Stimulated activated effector memory CD8-positive, alpha-beta T cell treated with anti-CD3 and anti-CD28 coated beads, Interleukin-12 subunit alpha, Interleukin-12 subunit beta, amount 100 ng/mL, for 72 hours (primary cell): ENCODE data around the gene CDH15.

ENCODE experiments used
- ATAC-seq: fragments of 150-1000 bp; cut with Tn5 transposase; 2 replicates; pipeline ENCODE4 v1.10.0; 2021
- DNase-seq, 2 donors: peaks; one replicate each; pipeline ENCODE4 v3.0.0; 2021 to 2022; ENCODE audit warnings: low spot score in 2 of 2
- H3K27ac Mint-ChIP-seq: one replicate; pipeline ENCODE4 v1.8.0; 2022; ENCODE audit warnings: mild to moderate bottlenecking, mixed read lengths
- H3K36me3 Mint-ChIP-seq: one replicate; pipeline ENCODE4 v1.8.0; 2022; ENCODE audit warnings: mild to moderate bottlenecking, mixed read lengths
- H3K4me1 Mint-ChIP-seq: one replicate; pipeline ENCODE4 v1.8.0; 2022; ENCODE audit warnings: mixed read lengths
- H3K4me3 Mint-ChIP-seq: one replicate; pipeline ENCODE4 v1.8.0; 2022; ENCODE audit warnings: mild to moderate bottlenecking, mixed read lengths
- H3K9me3 Mint-ChIP-seq: one replicate; pipeline ENCODE4 v1.8.0; 2022; ENCODE audit warnings: mixed read lengths

Gene CDH15

DNA sequence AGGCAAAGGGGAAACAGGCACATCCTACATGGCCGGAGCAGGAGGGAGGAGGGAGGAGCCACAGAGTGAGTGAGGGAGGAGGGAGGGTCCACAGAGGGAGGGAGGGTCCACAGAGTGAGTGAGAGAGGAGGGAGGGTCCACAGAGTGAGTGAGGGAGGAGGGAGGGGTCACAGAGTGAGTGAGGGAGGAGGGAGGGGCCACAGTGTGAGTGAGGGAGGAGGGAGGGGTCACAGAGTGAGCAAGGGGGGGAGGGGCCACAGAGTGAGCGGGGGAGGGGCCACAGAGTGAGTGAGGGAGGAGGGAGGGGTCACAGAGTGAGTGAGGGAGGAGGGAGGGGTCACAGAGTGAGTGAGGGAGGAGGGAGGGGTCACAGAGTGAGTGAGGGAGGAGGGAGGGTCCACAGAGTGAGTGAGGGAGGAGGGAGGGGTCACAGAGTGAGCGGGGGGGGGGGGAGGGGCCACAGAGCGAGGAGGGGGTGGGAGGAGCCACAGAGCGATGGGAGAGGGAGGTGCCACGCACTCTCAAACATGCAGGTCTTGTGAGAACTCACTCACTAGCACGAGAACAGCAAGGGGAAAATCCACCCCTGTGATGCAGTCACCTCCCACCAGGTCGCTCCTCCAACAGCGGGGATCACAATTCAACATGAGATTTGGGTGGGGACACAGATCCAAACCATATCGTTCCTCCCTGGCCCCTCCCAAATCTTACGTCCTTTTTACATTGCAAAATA is 24.3 kb upstream of the CDH15 start:
- H3K4me1 Mint-ChIP-seq: peaks cover 5% of the 10 kb centered on the region
- DNase-seq (no peak), ATAC-seq (no peak)
- peaks cover 44% of the 10 kb centered on the region for H3K36me3 Mint-ChIP-seq
- peak overlapping the region; percentile 80 for H3K27ac Mint-ChIP-seq
- H3K9me3 Mint-ChIP-seq: no peaks in the 10 kb centered on the region
- no peak overlapping the region for H3K4me3 Mint-ChIP-seq

GRCh38 chr16:89149386-89149785 is 22.2 kb upstream of the CDH15 start:
- no peak overlapping the region for H3K4me3 Mint-ChIP-seq
- no peak for ATAC-seq
- no peaks in the 10 kb centered on the region for H3K9me3 Mint-ChIP-seq
- H3K27ac Mint-ChIP-seq: peak overlapping the region; percentile 71
- no peaks in the 10 kb centered on the region for H3K4me1 Mint-ChIP-seq
- H3K36me3 Mint-ChIP-seq: peaks cover 44% of the 10 kb centered on the region
- DNase-seq: no peak

DNA sequence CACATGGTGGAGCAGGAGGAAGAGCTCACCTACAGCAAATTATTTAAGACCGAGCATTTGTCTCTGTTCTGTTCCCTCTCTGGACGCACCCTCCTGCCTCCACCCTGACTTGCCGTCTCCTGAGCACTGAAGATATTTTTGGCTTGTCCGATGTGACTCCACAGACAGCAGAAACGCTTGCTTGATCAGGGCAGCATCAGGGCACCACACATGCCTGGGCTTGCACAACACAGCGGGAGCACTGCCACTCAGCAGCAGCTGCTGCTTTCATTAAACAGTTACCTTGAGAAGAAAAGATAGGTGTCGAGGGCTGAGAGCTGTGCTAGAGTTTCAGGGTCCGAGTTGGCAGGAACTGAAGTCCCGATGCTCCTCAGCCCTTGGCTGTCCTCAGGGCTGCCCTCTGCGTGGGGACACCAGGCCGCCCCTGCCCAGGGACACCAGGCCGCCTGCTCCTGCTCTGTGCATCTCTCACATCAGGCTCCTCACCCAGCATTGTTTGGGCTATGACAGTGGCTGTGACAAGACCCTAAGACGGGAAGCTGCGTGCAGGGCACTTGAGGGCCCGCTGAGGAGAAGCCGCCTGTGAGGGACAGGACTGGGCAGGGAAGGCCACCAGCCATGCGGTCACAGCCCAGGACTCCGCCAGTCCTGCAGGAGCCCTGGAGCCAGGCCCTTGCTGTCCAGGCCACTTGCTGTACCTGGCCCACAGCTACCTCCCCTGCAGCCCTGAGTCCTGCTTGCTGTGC is 21.3 kb upstream of the CDH15 start:
- peaks cover 50% of the 10 kb centered on the region for H3K36me3 Mint-ChIP-seq

DNA sequence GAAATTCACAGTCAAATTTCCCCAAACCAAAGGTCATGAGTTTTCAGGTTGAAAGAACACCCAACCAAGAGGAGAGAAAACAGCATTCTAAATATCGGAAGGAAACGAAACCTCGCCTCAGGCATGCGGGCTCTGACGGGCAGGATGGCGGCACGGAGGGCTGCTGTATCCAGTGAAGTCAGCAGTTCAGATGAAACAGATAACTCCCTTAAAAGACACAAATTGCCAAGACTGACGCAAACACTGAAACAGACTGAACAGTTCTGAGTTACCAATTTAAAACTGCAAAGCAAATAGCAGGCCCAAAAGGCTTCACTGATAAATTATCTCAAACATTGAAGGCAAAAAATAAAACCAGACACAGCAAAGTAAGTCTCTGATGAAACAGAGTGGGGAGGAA is 20.6 kb upstream of the CDH15 start:
- no peaks in the 10 kb centered on the region for H3K4me1 Mint-ChIP-seq
- ATAC-seq (no peak), DNase-seq (no peak)
- peaks cover 49% of the 10 kb centered on the region for H3K36me3 Mint-ChIP-seq
- H3K27ac Mint-ChIP-seq: peak overlapping the region; percentile 60
- no peak overlapping the region for H3K4me3 Mint-ChIP-seq
- no peaks in the 10 kb centered on the region for H3K9me3 Mint-ChIP-seq

More for the DNA sequence above, 21.3 kb upstream of the CDH15 start:
- DNase-seq: no peak
- no peak for ATAC-seq
- H3K4me3 Mint-ChIP-seq: no peak overlapping the region
- no peaks in the 10 kb centered on the region for H3K4me1 Mint-ChIP-seq
- no peaks in the 10 kb centered on the region for H3K9me3 Mint-ChIP-seq
- H3K27ac Mint-ChIP-seq: peak overlapping the region; percentile 71

- DNase-seq: no peak
- ATAC-seq: no peak
- Mint-ChIP-seq H3K4me1 (no peaks in the 10 kb centered on the region), H3K9me3 (no peaks in the 10 kb centered on the region), H3K36me3 (peaks cover 34% of the 10 kb centered on the region), H3K4me3 (no peak overlapping the region), H3K27ac (no peak overlapping the region)
These were observed 18.5 kb upstream of the CDH15 start for GRCh38 chr16:89152831-89153700.

DNA sequence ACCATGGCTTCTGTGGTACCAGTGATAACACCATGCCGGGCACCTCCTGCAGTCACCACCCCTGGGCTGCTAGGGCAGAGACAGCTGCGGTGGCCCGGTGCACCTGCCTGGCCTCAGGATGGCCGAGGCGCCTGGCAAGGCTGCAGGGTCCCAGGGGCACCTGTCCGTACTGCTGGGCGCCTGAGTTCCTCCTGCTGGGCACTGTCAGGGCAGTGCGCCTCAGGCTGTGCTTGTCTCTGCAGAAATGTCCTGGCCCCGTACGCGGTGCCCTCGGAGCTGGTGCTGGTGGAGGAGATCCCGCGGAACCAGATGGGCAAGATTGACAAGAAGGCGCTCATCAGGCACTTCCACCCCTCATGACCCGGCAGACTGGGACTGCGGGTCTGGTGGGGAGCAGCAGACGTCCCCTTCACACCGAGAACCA is 17.7 kb upstream of the CDH15 start:
- H3K4me3 Mint-ChIP-seq: no peak overlapping the region
- no peaks in the 10 kb centered on the region for H3K4me1 Mint-ChIP-seq
- no peaks in the 10 kb centered on the region for H3K9me3 Mint-ChIP-seq
- peak overlapping the region; percentile 32 for H3K27ac Mint-ChIP-seq
- peaks cover 30% of the 10 kb centered on the region for H3K36me3 Mint-ChIP-seq
- DNase-seq: no peak
- no peak for ATAC-seq

- no peaks in the 10 kb centered on the region for H3K4me1 Mint-ChIP-seq
- DNase-seq: no peak
- H3K9me3 Mint-ChIP-seq: no peaks in the 10 kb centered on the region
- peaks cover 26% of the 10 kb centered on the region for H3K36me3 Mint-ChIP-seq
- no peak overlapping the region for H3K4me3 Mint-ChIP-seq
- H3K27ac Mint-ChIP-seq: peak overlapping the region; percentile 32
- no peak for ATAC-seq
These were observed 17.0 kb upstream of the CDH15 start for GRCh38 chr16:89154390-89155183.

DNA sequence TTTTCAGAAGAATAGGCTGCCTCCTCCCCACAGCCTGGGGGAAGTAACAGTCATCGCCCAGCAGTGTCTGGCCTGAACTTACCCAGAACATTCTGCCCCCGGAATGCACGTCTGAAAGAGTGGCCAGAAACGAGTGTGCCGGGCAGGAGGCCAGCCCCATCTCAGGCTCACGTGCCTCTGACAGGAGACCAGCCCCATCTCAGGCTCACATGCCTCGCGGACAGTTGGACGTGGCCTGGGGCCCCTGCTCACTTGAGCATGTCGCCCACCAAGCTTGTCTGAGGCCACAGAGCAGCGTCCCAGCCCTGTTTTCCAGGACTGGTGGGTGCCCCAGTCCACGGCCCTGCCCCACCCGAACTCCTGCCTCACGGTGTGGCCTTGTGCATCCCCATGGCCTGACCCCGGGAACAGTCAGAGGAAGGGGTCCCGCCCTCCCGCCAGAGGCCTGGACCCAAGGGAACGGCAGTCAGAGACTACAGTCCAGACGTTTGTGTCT is 16.3 kb upstream of the CDH15 start:
- no peak overlapping the region for H3K4me3 Mint-ChIP-seq
- ATAC-seq (no peak), DNase-seq (no peak)
- H3K27ac Mint-ChIP-seq: peak overlapping the region; percentile 32
- H3K4me1 Mint-ChIP-seq: no peaks in the 10 kb centered on the region
- H3K9me3 Mint-ChIP-seq: no peaks in the 10 kb centered on the region
- peaks cover 20% of the 10 kb centered on the region for H3K36me3 Mint-ChIP-seq

GRCh38 chr16:89155851-89156739 is 15.5 kb upstream of the CDH15 start:
- DNase-seq (no peak), ATAC-seq (no peak)
- Mint-ChIP-seq H3K9me3 (no peaks in the 10 kb centered on the region), H3K4me3 (no peak overlapping the region), H3K27ac (peak overlapping the region; percentile 32), H3K36me3 (peaks cover 17% of the 10 kb centered on the region), H3K4me1 (no peaks in the 10 kb centered on the region)

DNA sequence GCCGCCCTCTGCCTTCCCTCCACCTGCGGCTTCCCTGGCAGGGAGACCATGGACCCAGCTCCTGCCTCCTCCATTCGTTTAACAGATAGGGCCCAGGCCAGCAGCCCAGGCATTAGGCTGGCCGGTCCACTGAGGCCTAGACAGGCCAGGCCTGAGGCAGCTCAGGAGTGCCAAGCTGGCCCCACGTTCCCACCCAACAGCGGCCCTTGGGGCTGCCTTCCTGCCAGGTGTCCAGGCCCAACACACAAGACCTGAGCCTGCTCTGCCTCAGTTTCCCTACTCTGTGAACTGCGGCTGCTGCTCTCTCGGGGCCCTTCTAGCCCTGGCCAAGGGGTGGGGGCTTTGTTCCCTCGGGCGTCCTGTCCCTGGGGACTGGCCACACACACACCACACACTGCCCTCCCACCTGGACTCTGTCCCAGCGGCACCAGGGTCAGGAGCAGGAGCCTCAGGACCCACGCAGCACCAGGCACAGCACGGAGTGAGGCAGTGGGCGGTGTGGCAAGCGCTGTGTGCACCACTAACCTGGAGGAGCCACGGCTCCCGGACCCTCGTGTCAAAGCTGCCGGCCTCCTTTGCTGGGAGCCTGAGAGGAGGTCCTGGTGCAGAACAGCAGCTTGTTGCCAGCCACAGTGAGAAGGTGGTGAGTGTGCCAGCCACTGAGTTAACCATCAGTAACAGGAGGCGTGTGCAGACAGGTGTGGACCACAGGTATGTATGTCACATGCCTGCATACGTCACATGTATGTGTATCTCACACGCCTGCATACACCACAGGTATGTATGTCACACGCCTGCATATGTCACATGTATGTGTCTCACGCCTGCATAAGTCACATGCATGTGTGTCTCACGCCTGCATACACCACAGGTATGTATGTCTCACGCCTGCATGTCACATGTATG is 14.6 kb upstream of the CDH15 start:
- no peaks in the 10 kb centered on the region for H3K9me3 Mint-ChIP-seq
- no peaks in the 10 kb centered on the region for H3K4me1 Mint-ChIP-seq
- DNase-seq (no peak), ATAC-seq (no peak)
- H3K36me3 Mint-ChIP-seq: peaks cover 8% of the 10 kb centered on the region
- no peak overlapping the region for H3K4me3 Mint-ChIP-seq
- H3K27ac Mint-ChIP-seq: no peak overlapping the region

DNA sequence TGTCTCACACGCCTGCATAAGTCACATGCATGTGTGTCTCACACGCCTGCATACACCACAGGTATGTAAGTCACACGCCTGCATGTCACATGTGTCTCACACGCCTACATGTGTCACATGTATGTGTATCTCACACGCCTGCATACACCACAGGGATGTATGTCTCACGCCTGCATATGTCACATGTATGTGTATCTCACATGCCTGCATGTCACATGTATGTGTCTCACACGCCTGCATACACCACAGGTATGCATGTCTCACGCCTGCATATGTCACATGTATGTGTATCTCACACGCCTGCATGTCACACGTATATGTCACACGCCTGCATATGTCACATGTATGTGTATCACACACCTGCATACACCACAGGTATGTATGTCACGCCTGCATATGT is 13.8 kb upstream of the CDH15 start:
- peaks cover 8% of the 10 kb centered on the region for H3K36me3 Mint-ChIP-seq
- H3K27ac Mint-ChIP-seq: no peak overlapping the region
- H3K9me3 Mint-ChIP-seq: no peaks in the 10 kb centered on the region
- no peak overlapping the region for H3K4me3 Mint-ChIP-seq
- ATAC-seq (no peak), DNase-seq (no peak)
- H3K4me1 Mint-ChIP-seq: no peaks in the 10 kb centered on the region

- no peak overlapping the region for H3K27ac Mint-ChIP-seq
- H3K4me3 Mint-ChIP-seq: no peak overlapping the region
- H3K36me3 Mint-ChIP-seq: peaks cover 8% of the 10 kb centered on the region
- DNase-seq (no peak), ATAC-seq (no peak)
- no peaks in the 10 kb centered on the region for H3K4me1 Mint-ChIP-seq
- no peaks in the 10 kb centered on the region for H3K9me3 Mint-ChIP-seq
These were observed 12.3 kb upstream of the CDH15 start for GRCh38 chr16:89159066-89159849.
